Stimulated activated CD8-positive, alpha-beta memory T cell treated with anti-CD3 and anti-CD28 coated beads, Interleukin-12 subunit alpha, Interleukin-12 subunit beta, amount 100 ng/mL, for 1 hour (primary cell): Measurements from ENCODE around the gene POLE.
"Not testable (repeated sequence)": the region's sequence is repeated elsewhere in the genome, so short reads cannot be mapped to it uniquely, and the experiment has no call there.

ENCODE experiments used
- DNase-seq: peaks from one replicate; pipeline ENCODE4 v3.0.0-alpha.2; 2020; ENCODE audit warnings: low read depth

Gene POLE

DNA sequence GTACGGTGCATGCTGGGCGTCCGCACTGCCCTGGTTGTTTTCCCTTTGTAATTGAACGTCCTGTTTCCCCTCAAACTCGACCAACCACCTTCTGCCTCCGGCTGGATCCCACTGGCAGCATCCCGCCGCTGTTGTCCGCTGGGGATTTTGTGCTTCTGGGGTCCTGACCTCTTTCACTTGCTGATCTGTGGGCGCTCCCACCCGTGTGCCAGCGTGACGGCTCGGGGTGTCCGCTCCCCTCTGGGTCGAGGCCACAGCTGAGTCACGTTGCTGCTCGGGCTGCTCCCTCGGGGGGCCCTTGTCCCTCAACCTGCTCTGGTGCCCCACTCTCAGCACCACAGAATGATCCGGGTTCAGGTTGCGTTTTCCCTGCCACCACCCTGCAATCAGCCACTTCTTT lies 31.5 kb upstream of the POLE start:
- DNase-seq: no peak

- DNase-seq: no peak
These were observed 30.6 kb upstream of the POLE start for GRCh38 chr12:132717531-132718387.

GRCh38 chr12:132717011-132717410 lies 29.9 kb upstream of the POLE start:
- no peak for DNase-seq

- DNase-seq: no peak
These were observed 29.2 kb upstream of the POLE start for GRCh38 chr12:132716356-132716755.

DNA sequence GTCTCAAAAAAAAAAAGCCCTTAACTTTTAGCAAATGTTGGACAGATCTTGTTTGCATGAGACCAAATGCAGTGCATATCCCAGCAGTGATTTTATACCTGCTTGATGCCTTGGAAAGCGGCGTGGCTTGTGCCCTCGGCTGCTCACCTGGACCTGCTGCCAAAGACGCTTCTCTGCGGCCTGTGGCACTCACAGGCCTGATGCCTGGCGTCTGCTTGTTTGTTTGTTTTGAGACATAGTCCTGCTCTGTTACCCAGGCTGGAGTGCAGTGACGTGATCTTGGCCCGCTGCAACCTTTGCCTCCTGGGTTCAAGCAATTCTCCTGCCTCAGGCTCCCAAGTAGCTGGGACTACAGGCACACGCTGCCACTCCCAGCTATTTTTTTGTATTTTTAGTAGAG lies 28.7 kb upstream of the POLE start:
- no peak for DNase-seq

- no peak for DNase-seq
These were observed 26.0 kb upstream of the POLE start for GRCh38 chr12:132713123-132713522.

DNA sequence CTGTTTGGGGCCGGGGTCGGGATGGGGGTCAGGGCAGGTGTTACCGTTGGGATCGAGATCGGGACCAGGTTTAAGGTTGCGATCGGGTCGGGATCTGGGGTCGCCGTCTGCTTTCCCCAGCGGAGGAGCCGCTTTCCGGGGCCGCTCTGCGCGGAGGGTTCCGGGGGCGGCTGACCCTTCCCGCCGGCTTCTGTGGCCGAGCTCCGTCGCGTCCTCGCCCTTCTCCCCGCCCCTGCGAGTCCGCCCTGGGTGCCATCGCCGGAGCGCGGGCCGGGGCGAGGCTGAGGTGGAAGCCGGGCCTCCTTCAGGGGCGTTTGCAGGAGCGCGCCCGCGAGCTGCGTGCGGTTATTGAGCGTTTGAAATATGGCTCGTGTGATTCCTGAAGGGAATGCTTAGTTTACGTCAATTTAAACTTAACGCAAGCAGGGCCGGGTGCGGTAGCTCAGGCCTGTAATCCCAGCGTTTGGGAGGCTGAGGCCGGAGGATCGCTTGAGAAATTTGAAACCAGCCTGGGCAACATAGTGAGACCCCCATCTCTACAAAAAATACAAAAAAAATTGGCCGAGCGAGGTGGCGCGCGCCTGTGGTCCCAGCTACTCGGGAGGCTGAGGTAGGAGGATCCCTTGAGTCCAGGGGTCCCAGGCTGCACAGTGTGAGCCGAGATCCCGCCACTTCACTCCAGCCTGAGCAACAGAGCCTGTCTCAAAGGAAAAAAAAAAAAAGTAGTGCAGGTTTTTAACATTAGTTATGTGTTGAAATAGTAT lies 24.1 kb upstream of the POLE start:
- no peak for DNase-seq

- peak; percentile 82 for DNase-seq
These were observed 23.4 kb upstream of the POLE start, which contains the start of gene PGAM5 for GRCh38 chr12:132710405-132711079. TSS of gene PGAM5 (plus strand) at chr12:132710842. CDS start at chr12:132710877, 35 bp downstream.

- no peak for DNase-seq
These were observed 22.9 kb upstream of the POLE start for GRCh38 chr12:132710043-132710404.

DNA sequence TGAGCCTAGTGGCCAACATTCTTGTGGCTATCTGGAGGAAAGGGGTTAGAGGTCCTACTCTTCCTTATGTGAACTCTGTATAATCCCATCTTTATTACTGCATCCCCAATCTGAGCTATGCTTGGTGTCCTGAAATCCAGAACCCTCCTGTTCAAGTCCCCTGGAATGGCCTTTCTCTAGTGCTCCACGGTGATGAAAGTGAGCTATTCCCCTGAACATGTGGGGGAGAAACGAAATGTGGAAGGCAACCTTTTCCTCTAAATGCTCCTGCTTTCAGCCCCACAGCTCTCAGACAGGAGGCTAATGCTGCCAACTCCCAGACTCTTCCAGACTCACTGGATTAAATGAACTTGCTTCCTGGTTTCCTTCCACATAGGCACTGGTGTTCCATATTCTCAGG lies 21.0 kb upstream of the POLE start:
- DNase-seq: no peak

DNA sequence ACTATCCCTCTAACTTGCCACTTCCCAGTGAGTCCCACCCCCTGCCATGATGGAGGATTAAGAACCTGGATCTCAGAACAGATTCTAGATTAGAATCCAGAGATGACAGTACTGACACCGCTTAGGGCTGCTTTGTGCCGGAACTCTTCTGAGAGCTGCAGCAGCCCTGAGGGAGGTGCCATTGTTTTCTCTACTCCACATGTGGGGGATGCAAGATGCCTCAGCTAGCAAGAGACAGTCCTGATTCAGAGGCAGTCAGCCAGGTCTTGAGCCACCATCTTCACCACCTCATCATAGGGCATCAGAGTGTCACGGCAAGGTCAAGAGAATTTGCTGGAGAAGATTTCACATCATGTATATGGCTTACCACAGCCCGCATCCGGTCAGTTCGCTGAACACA lies 20.1 kb upstream of the POLE start:
- DNase-seq: no peak

- DNase-seq: no peak
These were observed 16.5 kb upstream of the POLE start for GRCh38 chr12:132703641-132704040.

GRCh38 chr12:132702640-132703039 lies 15.5 kb upstream of the POLE start:
- no peak for DNase-seq

- DNase-seq: no peak
These were observed 13.2 kb upstream of the POLE start for GRCh38 chr12:132700212-132700822.

GRCh38 chr12:132698341-132698740 lies 11.2 kb upstream of the POLE start:
- no peak for DNase-seq

- DNase-seq: no peak
These were observed 8.3 kb upstream of the POLE start for GRCh38 chr12:132695431-132695830.

GRCh38 chr12:132694888-132695287 lies 7.7 kb upstream of the POLE start:
- not testable (repeated sequence) for DNase-seq

GRCh38 chr12:132692030-132692429 lies 4.9 kb upstream of the POLE start:
- DNase-seq: not testable (repeated sequence)

GRCh38 chr12:132690112-132690511 lies 3.0 kb upstream of the POLE start:
- DNase-seq: no peak

DNA sequence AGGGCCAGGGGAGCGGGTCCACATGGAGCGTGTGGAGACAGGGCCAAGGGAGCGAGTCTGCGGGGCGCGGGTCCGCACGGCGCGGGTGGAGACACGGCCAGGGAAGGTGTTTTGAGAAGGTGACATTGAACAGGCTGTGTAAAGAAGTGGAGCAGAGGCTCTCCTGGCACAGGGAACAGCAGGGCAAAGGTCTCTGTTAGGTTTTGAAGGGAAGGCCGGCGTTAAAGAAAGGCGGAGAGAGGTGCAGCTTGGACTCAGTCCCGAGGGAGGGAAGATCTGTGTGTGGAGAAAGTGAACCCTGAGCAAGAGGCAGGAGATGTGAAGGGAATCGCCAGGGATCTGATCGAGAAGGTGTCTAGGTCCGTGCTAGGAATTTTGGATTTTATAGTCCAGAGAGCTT lies 2.1 kb upstream of the POLE start:
- DNase-seq: no peak

DNA sequence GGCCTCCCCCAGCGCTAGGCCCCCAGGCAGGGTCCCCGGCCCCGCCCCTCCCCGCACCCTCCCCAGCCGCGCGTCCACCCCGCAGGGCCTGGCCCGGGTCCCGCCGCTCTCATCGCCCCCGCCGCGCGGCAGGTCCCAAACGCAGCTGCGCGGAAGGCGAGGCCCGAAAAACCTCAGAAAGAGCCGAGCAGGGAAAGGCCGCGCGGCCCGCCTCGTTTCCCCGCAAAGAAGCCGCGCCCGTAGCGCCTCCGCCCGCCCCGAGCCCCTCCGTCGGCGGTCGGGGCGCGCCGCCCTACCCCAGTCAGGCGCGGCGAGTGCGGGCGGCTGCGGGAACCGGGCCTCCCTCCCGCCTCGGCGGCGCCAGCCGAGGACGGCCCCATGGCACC lies 324 bp downstream of the POLE start:
- DNase-seq: no peak

DNA sequence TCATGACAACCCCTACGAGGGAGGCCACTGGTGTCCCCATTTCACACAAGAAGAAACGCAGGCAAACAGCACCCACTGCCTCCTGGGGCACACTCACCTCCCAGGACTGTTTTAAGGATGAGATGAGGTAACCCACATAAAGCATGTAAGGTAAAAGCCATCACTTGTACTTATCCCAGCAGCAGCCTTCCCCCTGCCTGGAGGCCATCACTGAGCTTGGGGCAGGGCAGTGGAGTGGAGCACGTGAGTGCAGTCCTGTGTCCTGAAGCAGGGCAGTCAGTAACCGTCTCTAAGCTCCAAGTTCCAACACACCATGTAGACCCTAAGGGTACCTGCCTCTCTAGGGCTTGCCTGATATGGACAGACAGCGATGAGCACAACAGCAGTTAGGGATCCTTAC lies 1.7 kb downstream of the POLE start:
- no peak for DNase-seq
